Naive B cell (primary cell): ENCODE measurements around the gene CTIF. TPM values are rescaled to one million over a fixed set of nuclear protein-coding genes. Genes with fewer than 3 reads are reported as not detected.
"Not testable (repeated sequence)": the region's sequence is repeated elsewhere in the genome, so short reads cannot be mapped to it uniquely, and the experiment has no call there.

Experiments
- ATAC-seq, 2 donors: fragments of 150-1000 bp; cut with Tn5 transposase; 2 replicates each; pipeline ENCODE4 v1.10.0; 2021; ENCODE audit warnings: low read depth in 2 of 2, mild to moderate bottlenecking in 2 of 2, moderate library complexity in 2 of 2
- DNase-seq: peaks from one replicate; pipeline ENCODE4 v3.0.0; 2022
- H3K27ac Mint-ChIP-seq, 6 donors: one replicate each; pipeline ENCODE4 v1.8.0; 2020 to 2022; ENCODE audit warnings: mild to moderate bottlenecking in 6 of 6, mixed read lengths in 6 of 6, moderate library complexity in 5 of 6, inconsistent platforms in 2 of 6
- H3K27me3 Mint-ChIP-seq, 3 donors: one replicate each; pipeline ENCODE4 v1.8.0; 2021 to 2022; ENCODE audit warnings: mixed read lengths in 3 of 3, mild to moderate bottlenecking in 1 of 3
- H3K36me3 Mint-ChIP-seq, 2 donors: one replicate each; pipeline ENCODE4 v1.8.0; 2020 to 2022; ENCODE audit warnings: mixed read lengths in 2 of 2, inconsistent platforms in 1 of 2, mild to moderate bottlenecking in 1 of 2
- H3K4me1 Mint-ChIP-seq, 3 donors: one replicate each; pipeline ENCODE4 v1.8.0; 2020 to 2022; ENCODE audit warnings: mixed read lengths in 3 of 3, inconsistent platforms in 1 of 3, mild to moderate bottlenecking in 1 of 3, moderate library complexity in 1 of 3
- H3K4me3 Mint-ChIP-seq, 8 donors: one replicate each; pipeline ENCODE4 v1.8.0; 2020 to 2022; ENCODE audit warnings: mild to moderate bottlenecking in 8 of 8, mixed read lengths in 8 of 8, moderate library complexity in 8 of 8, inconsistent platforms in 2 of 8
- H3K9me3 Mint-ChIP-seq, 7 donors: one replicate each; pipeline ENCODE4 v1.8.0; 2020 to 2022; ENCODE audit warnings: mixed read lengths in 7 of 7, mild to moderate bottlenecking in 5 of 7, inconsistent platforms in 2 of 7, moderate library complexity in 1 of 7
- polyA plus RNA-seq, 6 donors: library from polyadenylated mRNA; unstranded; fragments of 300-500 nt; fragmentation: Illumina TruSeq; gene quantifications; one replicate each; pipeline ENCODE4 v1.2.3, GENCODE V29; 2021; ENCODE audit warnings: low read depth in 6 of 6

The CTIF gene
- polyA plus RNA-seq, 6 donors from 2014 or later = 0.29 to 1.1 (median 0.66) TPM; not detected in 2

- Mint-ChIP-seq H3K4me1 (peaks cover 21 to 34% (median 27%) of the 10 kb centered on the region in 3 donors), H3K27ac (peak overlapping the region in 3 of 6 donors; percentile 62 to 85 (median 81))
- ATAC-seq, H3K9me3 Mint-ChIP-seq, H3K27me3 Mint-ChIP-seq, H3K36me3 Mint-ChIP-seq, H3K4me3 Mint-ChIP-seq, DNase-seq: not testable (repeated sequence)
Measured at GRCh38 chr18:48870926-48871325, 332.1 kb downstream of the CTIF start.

DNA sequence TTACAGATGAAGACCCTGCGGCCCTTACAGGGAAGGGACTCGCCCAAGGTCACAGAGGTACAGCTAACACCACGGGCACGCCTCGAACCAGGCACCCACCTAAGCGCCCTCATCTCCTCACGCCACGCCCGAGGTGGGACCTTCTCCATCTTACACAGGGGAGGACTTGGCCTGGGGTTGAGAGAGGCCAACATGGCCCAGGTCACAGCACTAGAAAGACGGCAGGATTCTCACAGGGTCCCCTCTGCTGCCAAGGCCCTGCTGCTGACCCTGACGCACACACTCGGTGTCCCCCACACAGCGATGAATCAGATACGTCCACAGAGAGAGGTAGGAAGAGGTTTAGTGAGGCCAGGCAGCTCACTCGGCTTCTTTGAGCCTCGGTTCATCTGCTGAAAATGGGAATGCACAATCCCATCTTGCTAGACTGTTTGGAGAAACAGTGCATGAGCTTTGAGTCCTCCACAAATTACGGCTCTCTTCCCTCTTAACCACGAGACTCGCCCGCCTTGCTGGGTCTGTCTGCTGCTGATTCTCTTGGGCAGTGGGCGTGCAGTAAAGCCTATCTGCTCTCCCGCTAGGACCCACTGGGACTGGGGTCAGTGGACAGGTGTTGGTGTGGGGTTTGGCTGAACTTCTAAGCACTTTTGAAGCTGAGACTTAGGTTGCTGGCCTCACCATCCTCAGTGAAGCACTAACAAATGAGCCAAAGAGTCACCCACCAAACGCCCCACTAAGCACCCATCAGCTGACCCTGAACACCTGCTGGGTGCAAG is 332.7 kb downstream of the CTIF start:
- Mint-ChIP-seq H3K27ac (peak overlapping the region in 5 of 6 donors; percentile 47 to 88 (median 81)), H3K9me3 (no peaks in the 10 kb centered on the region), H3K4me1 (peaks cover 21 to 34% (median 27%) of the 10 kb centered on the region in 3 donors), H3K27me3 (peaks cover 0 to 4% (median 0%) of the 10 kb centered on the region in 3 donors), H3K36me3 (no peaks in the 10 kb centered on the region), H3K4me3 (peak overlapping the region in 1 of 8 donors; percentile 4)
- DNase-seq (no peak), ATAC-seq (no peak)

DNA sequence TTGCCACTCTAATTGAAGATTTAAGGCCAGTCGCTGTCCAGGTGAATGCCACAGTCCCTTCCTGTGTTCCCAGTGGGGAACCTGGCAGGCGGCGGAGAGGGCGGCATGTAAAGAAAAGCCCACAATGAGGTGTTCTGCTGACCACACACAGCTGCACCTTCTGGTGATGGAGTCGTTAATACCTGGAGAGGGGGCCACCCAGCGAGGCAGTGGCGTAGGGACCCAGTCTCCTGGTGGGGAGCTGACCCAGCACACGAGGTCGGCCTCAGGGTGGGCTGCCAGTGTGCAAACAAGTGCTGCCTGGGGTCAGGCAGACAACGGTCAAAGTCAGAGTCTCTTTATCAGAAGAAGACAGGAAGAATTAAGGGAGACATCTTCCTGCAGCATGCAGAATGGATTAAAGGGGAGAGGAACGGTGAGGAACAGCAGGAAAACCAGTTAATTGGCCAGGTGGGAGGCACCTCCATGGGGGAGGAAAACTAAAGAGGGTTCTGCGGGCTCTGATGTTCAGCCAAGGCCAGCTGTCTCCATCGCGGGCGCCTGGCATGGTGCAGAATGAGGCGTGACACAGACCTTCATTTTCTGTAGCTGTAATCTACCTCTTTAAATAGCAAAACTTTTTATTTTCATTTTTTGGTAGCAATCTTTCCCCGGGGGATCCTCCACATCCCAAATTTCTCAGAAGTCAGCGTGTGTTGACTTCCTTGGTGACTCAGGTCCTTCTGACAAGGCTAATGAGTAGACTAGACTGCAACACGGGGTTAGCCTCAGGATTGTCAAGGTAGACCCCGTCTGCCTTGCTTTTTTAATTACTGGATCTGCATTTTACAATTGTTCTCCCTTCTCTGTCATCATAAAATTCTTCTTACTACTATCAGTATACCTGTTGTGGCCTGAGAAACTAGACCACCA is 333.7 kb downstream of the CTIF start:
- Mint-ChIP-seq H3K27ac (peak overlapping the region in 4 of 6 donors; percentile 21 to 88 (median 78)), H3K36me3 (no peaks in the 10 kb centered on the region)
- ATAC-seq = no peak

GRCh38 chr18:48874233-48874632 is 335.4 kb downstream of the CTIF start:
- Mint-ChIP-seq H3K9me3 (no peaks in the 10 kb centered on the region), H3K27ac (peak overlapping the region in 1 of 6 donors; percentile 60), H3K4me1 (peaks cover 9 to 19% (median 12%) of the 10 kb centered on the region in 3 donors), H3K27me3 (peaks cover 4 to 7% (median 7%) of the 10 kb centered on the region in 3 donors), H3K36me3 (no peaks in the 10 kb centered on the region), H3K4me3 (no peak overlapping the region)
- no peak for ATAC-seq
- no peak for DNase-seq

More for the DNA sequence above, 333.7 kb downstream of the CTIF start:
- H3K9me3 Mint-ChIP-seq = no peaks in the 10 kb centered on the region
- peaks cover 0 to 4% (median 0%) of the 10 kb centered on the region in 3 donors for H3K27me3 Mint-ChIP-seq
- peaks cover 21 to 34% (median 27%) of the 10 kb centered on the region in 3 donors for H3K4me1 Mint-ChIP-seq
- no peak overlapping the region for H3K4me3 Mint-ChIP-seq
- no peak for DNase-seq

DNA sequence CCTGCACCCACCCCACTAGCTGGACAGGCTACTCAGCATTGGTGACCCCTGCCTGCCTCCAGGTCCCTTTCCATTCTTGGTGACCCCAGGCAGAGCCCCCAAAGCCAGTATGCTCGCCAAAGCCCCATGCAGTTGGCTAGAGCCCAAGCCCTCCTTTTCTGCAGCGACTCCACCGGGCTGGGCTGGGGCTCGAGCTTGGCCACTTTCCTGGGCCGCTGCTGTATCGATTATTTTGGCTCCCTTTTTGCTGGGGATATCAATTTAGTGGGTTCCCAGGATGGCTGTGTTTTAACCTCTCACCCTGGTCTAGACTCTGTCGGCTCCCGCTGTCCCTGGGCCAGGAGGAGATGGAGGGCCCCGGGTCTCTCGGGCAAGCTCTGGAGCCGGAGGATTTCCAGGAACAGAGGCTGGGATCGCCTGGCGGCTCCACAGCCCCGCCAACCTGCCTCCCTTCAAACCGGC is 335.9 kb downstream of the CTIF start:
- H3K4me3 Mint-ChIP-seq = no peak overlapping the region
- peaks cover 4 to 7% (median 7%) of the 10 kb centered on the region in 3 donors for H3K27me3 Mint-ChIP-seq
- ATAC-seq (no peak), DNase-seq (no peak)
- H3K27ac Mint-ChIP-seq = peak overlapping the region in 2 of 6 donors; percentile 60 to 63
- no peaks in the 10 kb centered on the region for H3K9me3 Mint-ChIP-seq
- H3K4me1 Mint-ChIP-seq = peaks cover 7 to 14% (median 7%) of the 10 kb centered on the region in 3 donors
- no peaks in the 10 kb centered on the region for H3K36me3 Mint-ChIP-seq

DNA sequence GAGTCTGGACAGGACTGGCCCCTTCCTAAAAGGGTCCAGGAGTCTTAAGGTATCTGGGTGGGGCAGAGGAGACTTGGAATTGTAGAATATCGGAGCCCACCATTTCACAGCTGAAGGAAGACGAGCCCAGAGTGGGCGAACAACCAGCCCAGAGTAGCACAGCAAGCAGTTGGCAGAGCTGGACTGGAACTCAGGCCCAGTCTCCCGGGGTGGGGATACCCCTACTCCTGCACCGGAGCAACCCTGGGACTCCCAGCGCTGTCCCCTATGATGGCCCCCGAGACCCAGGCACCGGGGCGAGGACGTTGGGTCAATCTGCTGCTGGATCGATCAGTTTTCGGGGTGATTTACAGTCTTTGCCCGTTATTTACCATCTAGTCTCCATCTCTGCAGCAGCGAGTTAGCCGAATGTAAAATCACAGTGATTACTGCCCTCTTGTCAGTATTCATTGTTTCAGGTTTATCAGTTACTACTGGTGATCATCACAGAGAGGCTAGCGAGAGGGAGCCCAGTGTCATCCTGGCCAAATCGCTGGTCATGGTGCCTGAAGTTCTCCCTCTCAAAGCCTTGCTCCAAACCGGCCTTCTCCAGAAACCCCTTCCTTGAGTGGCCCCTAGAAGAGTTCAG is 336.6 kb downstream of the CTIF start:
- DNase-seq = no peak
- no peak for ATAC-seq
- peaks cover 7 to 13% (median 7%) of the 10 kb centered on the region in 3 donors for H3K4me1 Mint-ChIP-seq
- H3K4me3 Mint-ChIP-seq = no peak overlapping the region
- peaks cover 0 to under 1% (median 0%) of the 10 kb centered on the region in 7 donors for H3K9me3 Mint-ChIP-seq
- H3K27me3 Mint-ChIP-seq = peaks cover 4 to 7% (median 7%) of the 10 kb centered on the region in 3 donors
- H3K27ac Mint-ChIP-seq = peak overlapping the region in 1 of 6 donors; percentile 75
- no peaks in the 10 kb centered on the region for H3K36me3 Mint-ChIP-seq

GRCh38 chr18:48875942-48876511 is 337.2 kb downstream of the CTIF start:
- ATAC-seq (no peak), DNase-seq (no peak)
- H3K27me3 Mint-ChIP-seq = peaks cover 4 to 7% (median 7%) of the 10 kb centered on the region in 3 donors
- H3K9me3 Mint-ChIP-seq = peaks cover 0 to 4% (median 0%) of the 10 kb centered on the region in 7 donors
- peaks cover 7 to 12% (median 7%) of the 10 kb centered on the region in 3 donors for H3K4me1 Mint-ChIP-seq
- peak overlapping the region in 1 of 6 donors; percentile 64 for H3K27ac Mint-ChIP-seq
- peak overlapping the region in 1 of 8 donors; percentile 22 for H3K4me3 Mint-ChIP-seq
- H3K36me3 Mint-ChIP-seq = no peaks in the 10 kb centered on the region

DNA sequence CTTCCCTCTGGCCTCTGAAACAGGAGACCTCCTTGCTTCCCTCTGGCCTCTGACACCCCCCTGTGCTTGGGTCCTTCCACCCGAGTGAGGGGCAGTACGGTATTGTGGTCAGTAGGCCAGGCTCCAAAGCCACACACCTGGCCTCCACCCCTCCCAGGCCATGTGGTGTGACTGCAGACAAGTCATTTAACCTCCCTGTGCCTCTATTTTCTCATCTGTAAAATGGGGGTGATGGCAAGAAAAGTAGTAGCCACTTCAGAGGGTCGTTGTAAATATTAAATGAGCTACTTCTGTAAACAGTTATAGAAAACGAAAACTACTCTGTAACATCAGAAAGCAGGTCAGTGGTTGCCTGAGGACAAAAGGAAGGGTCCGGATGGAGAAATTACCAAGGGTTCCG is 337.8 kb downstream of the CTIF start:
- Mint-ChIP-seq H3K36me3 (no peaks in the 10 kb centered on the region), H3K9me3 (peaks cover 0 to 4% (median 0%) of the 10 kb centered on the region in 7 donors), H3K27ac (no peak overlapping the region), H3K27me3 (peaks cover 4 to 7% (median 7%) of the 10 kb centered on the region in 3 donors), H3K4me1 (peaks cover 4 to 7% (median 7%) of the 10 kb centered on the region in 3 donors), H3K4me3 (no peak overlapping the region)
- ATAC-seq (no peak), DNase-seq (no peak)

DNA sequence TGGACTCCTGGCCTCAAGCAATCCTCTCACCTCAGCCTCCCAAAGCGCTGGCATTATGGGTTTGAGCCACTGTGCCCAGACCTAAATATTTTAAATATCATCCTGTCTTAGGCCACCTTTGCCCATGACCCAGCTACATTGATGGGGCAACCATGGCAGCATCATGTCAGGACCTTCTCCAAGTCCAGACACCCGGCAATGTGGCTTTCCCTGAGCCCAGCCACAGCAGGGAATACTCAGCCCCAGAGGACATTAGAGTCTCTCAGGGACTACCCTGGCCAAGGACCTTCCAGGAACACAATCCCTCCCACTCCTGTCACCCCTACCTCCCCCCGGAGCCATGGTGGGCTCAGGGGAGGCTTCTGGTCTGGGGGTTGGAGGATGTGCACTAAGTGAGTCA is 339.1 kb downstream of the CTIF start:
- no peak for DNase-seq
- Mint-ChIP-seq H3K27ac (no peak overlapping the region), H3K4me1 (peaks cover 0 to 2% (median 0%) of the 10 kb centered on the region in 3 donors)

DNA sequence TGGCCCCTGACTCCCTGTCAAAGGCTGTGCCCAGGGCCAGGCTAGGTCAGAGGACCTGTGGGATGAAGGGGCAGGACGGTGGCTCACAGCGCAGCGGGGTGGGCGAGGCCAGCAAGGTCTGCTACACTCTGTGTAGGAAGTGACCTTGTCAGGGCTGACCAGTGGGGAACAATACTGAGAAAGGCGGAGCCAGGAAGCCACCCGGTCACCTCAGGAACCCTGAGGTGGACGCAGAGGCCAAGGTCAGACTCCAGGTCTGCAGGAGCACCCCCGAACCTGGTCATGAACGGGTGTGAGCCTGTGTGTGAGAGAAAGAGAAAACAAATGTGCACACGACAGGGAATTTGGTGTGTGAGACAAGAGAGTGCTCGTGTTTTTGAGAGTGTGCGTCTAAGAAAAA is 339.6 kb downstream of the CTIF start:
- Mint-ChIP-seq H3K36me3 (no peaks in the 10 kb centered on the region), H3K4me1 (peaks cover 0 to 2% (median 0%) of the 10 kb centered on the region in 3 donors), H3K9me3 (peaks cover 0 to 4% (median 0%) of the 10 kb centered on the region in 7 donors), H3K4me3 (no peak overlapping the region), H3K27me3 (peaks cover 0 to 7% (median 7%) of the 10 kb centered on the region in 3 donors), H3K27ac (peak overlapping the region in 1 of 6 donors; percentile 25)
- ATAC-seq (no peak), DNase-seq (no peak)

More for the DNA sequence above, 339.1 kb downstream of the CTIF start:
- Mint-ChIP-seq H3K27me3 (peaks cover 3 to 7% (median 7%) of the 10 kb centered on the region in 3 donors), H3K4me3 (no peak overlapping the region), H3K36me3 (no peaks in the 10 kb centered on the region), H3K9me3 (peaks cover 0 to 4% (median 0%) of the 10 kb centered on the region in 7 donors)
- ATAC-seq = no peak

- peaks cover 0 to 7% (median 7%) of the 10 kb centered on the region in 3 donors for H3K27me3 Mint-ChIP-seq
- ATAC-seq (no peak), DNase-seq (no peak)
- no peak overlapping the region for H3K4me3 Mint-ChIP-seq
- H3K4me1 Mint-ChIP-seq = peaks cover 0 to 2% (median 0%) of the 10 kb centered on the region in 3 donors
- no peak overlapping the region for H3K27ac Mint-ChIP-seq
- peaks cover 0 to 4% (median 0%) of the 10 kb centered on the region in 7 donors for H3K9me3 Mint-ChIP-seq
- no peaks in the 10 kb centered on the region for H3K36me3 Mint-ChIP-seq
Measured at GRCh38 chr18:48879008-48879431, 340.2 kb downstream of the CTIF start.

GRCh38 chr18:48880931-48881330 is 342.1 kb downstream of the CTIF start:
- peaks cover 0 to 7% (median 7%) of the 10 kb centered on the region in 3 donors for H3K27me3 Mint-ChIP-seq
- peaks cover 0 to 4% (median 0%) of the 10 kb centered on the region in 7 donors for H3K9me3 Mint-ChIP-seq
- no peak overlapping the region for H3K27ac Mint-ChIP-seq

More at GRCh38 chr18:48880931-48881330, 342.1 kb downstream of the CTIF start:
- Mint-ChIP-seq H3K4me3 (no peak overlapping the region), H3K4me1 (peaks cover 0 to 4% (median 0%) of the 10 kb centered on the region in 3 donors), H3K36me3 (no peaks in the 10 kb centered on the region)
- DNase-seq (no peak), ATAC-seq (no peak)
